Pancreas (tissue), 10 donors: ENCODE measurements around the gene LIMD2. TPM values are rescaled to one million over a fixed set of nuclear protein-coding genes. Genes with fewer than 3 reads are reported as not detected.
A peak's percentile ranks its signal among the peaks of the same experiment; 100 is the strongest.

ENCODE experiments used
- ATAC-seq, 4 donors: fragments of 200-7000 bp; cut with Tn5 transposase; one replicate each; pipeline versions ENCODE4 v1.8.0 to v1.9.1; 2020; ENCODE audit warnings: mild to moderate bottlenecking in 4 of 4, moderate library complexity in 4 of 4
- DNase-seq, 6 donors: peaks; one replicate each; pipeline ENCODE4 v3.0.0-alpha.2; 2020
- FAIRE-seq: peaks from 2 replicates; lab custom pipeline; 2012; peaks lifted over from hg19 to GRCh38; lab: Jason Lieb, UNC
- H3K27ac ChIP-seq, 4 donors: fragments of 200-600 bp; sonication (generic); 1 replicate in 3 of 4; 2 replicates in 1 of 4; pipeline versions ENCODE4 v1.5.0 to v1.8.0; 2020
- H3K27me3 ChIP-seq, 4 donors: fragments of 200-600 bp; one replicate each; pipeline ENCODE4 v1.8.0; 2021
- H3K36me3 ChIP-seq, 3 donors: fragments of 200-600 bp; sonication (generic) in 1 of 3; one replicate each; pipeline versions ENCODE4 v1.5.0 to v1.8.0; 2020 to 2021
- H3K4me1 ChIP-seq, 3 donors: fragments of 200-600 bp; one replicate each; pipeline ENCODE4 v1.8.0; 2021
- H3K4me3 ChIP-seq, 4 donors: fragments of 200-600 bp; sonication (generic) in 2 of 4; one replicate each; pipeline versions ENCODE4 v1.5.0 to v1.8.0; 2020 to 2021
- H3K9me3 ChIP-seq, 4 donors: fragments of 200-600 bp; one replicate each; pipeline ENCODE4 v1.8.0; 2021
- WGBS, 2 donors: extraction: QIAGEN DNeasy Blood & Tissue Kit; methylation state at CpG; one replicate each; pipeline ENCODE4 v1.1.7; 2013; 5-methylcytosine and 5-hydroxymethylcytosine counted together
- intact Hi-C, 3 donors: fragments of 100-400 bp; cut with DNase I; formaldehyde crosslinking; loops; one replicate each; pipeline versions ENCODE4 v1.11.1 to v1.14.2; 2022
- polyA plus RNA-seq, 2 donors: library from polyadenylated mRNA; stranded (reverse); fragments of 200-250 nt; gene quantifications; one replicate each; pipeline ENCODE4 v1.2.3, GENCODE V29; 2013
- total RNA-seq, 6 donors: library from RNA; stranded (reverse); fragmentation: NEBNext Ultra II Directional in 4 of 6; extraction: Animal tissue kit (Norgen Biotek cat#: 25700) in 4 of 6; gene quantifications; one replicate each; pipeline versions ENCODE4 v1.2.1 to v1.2.4, GENCODE V29; 2021 to 2023
- TF ChIP-seq, protein P1 (sequence below), 4 donors: fragments of 200-600 bp; sonication (generic) in 3 of 4; IDR thresholded peaks; one replicate each; pipeline versions ENCODE4 v1.5.0 to v1.8.0; 2021; ENCODE audit warnings: antibody characterized with exemption in 4 of 4
- donor health status: healthy with polysubstance abuse.
- donor health status: DM: no; HTN: no; CAD: no; lungs with moderate emphysema.
- donor health status: DM: no; HTN: no; CAD: no.
- donor health status: control.
- donor health status: control.
- donor health status: Bipolar disorder and iron deficiency.
- donor health status: DM: yes; HTN: yes; CAD: no.
- donor health status: DM: no; HTN: no; CAD: no.
- donor health status: DM: no; HTN: no; CAD: no.
- donor health status: DM: yes; HTN: yes; CAD: no.

LIMD2 gene
- total and polyA plus RNA-seq, 8 donors, result 1.4 to 16.6 (median 5.7) TPM

DNA sequence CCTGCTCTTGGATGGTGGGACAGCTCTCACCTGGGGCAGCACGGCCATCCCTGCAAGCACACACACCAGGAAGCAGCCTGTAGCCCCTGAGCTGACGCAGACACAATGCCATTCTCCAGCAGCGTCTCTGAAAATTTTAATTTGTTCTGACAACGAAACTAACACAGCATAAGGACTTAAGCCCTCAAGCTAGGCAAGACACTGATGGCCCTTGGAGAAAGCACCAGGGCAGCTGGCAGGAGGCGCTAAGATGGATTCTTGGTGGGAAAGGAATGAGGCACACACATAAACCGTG, 2.7 kb upstream of the LIMD2 start:
- 80 to 86% methylated on average over 6 of the region's 6 CpGs for WGBS, 2 donors
- intact Hi-C loops, result loop anchor here in 1 of 3 donors (10.0 kb wide), 1 partner anchor 268 kb away; no protein-coding TSS in a partner anchor
- Histone ChIP-seq H3K4me3 (no peak overlapping the region), H3K9me3 (no peaks in the 10 kb centered on the region), H3K36me3 (no peaks in the 10 kb centered on the region), H3K27me3 (no peaks in the 10 kb centered on the region), H3K27ac (no peak overlapping the region), H3K4me1 (no peaks in the 10 kb centered on the region)
- TF ChIP-seq, protein P1, sequence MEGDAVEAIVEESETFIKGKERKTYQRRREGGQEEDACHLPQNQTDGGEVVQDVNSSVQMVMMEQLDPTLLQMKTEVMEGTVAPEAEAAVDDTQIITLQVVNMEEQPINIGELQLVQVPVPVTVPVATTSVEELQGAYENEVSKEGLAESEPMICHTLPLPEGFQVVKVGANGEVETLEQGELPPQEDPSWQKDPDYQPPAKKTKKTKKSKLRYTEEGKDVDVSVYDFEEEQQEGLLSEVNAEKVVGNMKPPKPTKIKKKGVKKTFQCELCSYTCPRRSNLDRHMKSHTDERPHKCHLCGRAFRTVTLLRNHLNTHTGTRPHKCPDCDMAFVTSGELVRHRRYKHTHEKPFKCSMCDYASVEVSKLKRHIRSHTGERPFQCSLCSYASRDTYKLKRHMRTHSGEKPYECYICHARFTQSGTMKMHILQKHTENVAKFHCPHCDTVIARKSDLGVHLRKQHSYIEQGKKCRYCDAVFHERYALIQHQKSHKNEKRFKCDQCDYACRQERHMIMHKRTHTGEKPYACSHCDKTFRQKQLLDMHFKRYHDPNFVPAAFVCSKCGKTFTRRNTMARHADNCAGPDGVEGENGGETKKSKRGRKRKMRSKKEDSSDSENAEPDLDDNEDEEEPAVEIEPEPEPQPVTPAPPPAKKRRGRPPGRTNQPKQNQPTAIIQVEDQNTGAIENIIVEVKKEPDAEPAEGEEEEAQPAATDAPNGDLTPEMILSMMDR (IDR thresholded peaks at IDR 0.05), result no peak
- ATAC-seq (no peak), DNase-seq (no peak), FAIRE-seq (no peak)

DNA sequence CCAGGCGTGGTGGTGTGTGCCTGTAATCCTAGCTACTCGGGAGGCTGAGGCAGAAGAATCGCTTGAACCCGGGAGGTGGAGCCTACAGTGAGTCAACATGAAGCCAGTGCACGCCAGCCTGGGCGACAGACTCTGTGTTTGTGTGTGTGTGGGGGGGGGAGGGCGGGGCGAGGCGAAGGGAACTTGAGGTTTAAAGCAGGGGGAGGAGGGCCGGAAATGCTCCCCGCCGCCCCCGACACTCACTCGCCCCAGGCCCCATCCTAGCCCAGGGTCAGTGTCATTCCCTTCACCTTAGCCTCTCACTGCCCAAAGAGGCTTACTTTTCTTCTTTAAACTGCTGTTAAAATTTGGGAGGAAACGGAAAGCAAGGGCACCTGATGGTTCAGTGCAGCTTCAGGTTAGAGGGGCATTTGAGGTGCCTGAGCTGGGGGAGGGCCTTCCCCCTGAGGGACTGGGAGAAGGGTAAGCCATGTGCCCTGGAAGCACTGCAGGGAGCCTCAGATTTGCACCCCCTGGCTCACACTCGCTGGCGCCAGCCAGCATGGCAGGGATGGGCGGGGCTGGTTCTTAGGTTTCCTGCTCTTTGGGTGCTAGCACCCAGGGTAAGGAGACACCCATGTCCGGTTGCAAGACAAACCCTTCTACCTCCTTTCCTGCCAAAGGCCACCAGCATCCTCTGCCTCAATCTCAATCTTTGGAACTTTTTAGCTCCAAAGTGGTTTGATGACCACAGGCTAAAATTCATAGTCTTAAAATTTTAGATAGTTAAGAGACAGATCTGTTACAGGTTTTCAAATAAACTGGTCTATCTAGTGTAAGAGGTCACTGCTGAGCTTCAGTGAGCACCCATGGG, 2.2 kb upstream of the LIMD2 start:
- ATAC-seq (peak in 1 of 4 donors; percentile 4), DNase-seq (no peak), FAIRE-seq (no peak)
- intact Hi-C loops, result loop anchor here in 1 of 3 donors (10.0 kb wide), 1 partner anchor 267 kb away; no protein-coding TSS in a partner anchor
- Histone ChIP-seq H3K27me3 (no peaks in the 10 kb centered on the region), H3K36me3 (no peaks in the 10 kb centered on the region), H3K4me3 (no peak overlapping the region), H3K4me1 (no peaks in the 10 kb centered on the region), H3K27ac (peak overlapping the region in 1 of 4 donors; percentile 57), H3K9me3 (no peaks in the 10 kb centered on the region)
- TF ChIP-seq, protein P1 (IDR thresholded peaks at IDR 0.05), result no peak
- WGBS, 2 donors, result 83 to 91% methylated on average over 16 to 19 of the region's 19 CpGs

DNA sequence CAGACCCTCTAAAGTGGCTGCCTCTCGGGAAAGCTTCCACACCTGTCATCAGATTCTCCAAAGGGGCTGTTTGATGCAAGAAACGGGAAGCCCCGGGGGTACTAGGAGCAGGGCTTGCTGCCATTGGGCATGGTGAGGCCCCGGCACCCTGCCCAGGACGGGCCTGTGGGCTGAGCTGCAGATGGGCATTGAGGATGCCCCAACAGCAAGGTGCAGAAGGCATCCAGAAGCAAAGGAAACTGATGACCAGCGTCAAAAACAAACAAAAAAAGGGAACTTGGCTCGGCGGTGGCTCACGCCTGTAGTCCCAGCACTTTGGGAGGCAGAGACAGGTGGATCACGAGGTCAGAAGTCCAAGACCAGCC, 1.5 kb upstream of the LIMD2 start:
- Histone ChIP-seq H3K4me1 (no peaks in the 10 kb centered on the region), H3K9me3 (no peaks in the 10 kb centered on the region), H3K27me3 (no peaks in the 10 kb centered on the region), H3K4me3 (peak overlapping the region in 1 of 4 donors; percentile 62), H3K27ac (peak overlapping the region in 2 of 4 donors; percentile 35 to 57), H3K36me3 (no peaks in the 10 kb centered on the region)
- no peak for DNase-seq
- TF ChIP-seq, protein P1 (IDR thresholded peaks at IDR 0.05), result no peak
- 84 to 85% methylated on average over 10 of the region's 10 CpGs for WGBS, 2 donors
- ATAC-seq, result no peak
- no peak for FAIRE-seq
- intact Hi-C loops, result loop anchor here in 1 of 3 donors (10.0 kb wide), 1 partner anchor 267 kb away; no protein-coding TSS in a partner anchor

DNA sequence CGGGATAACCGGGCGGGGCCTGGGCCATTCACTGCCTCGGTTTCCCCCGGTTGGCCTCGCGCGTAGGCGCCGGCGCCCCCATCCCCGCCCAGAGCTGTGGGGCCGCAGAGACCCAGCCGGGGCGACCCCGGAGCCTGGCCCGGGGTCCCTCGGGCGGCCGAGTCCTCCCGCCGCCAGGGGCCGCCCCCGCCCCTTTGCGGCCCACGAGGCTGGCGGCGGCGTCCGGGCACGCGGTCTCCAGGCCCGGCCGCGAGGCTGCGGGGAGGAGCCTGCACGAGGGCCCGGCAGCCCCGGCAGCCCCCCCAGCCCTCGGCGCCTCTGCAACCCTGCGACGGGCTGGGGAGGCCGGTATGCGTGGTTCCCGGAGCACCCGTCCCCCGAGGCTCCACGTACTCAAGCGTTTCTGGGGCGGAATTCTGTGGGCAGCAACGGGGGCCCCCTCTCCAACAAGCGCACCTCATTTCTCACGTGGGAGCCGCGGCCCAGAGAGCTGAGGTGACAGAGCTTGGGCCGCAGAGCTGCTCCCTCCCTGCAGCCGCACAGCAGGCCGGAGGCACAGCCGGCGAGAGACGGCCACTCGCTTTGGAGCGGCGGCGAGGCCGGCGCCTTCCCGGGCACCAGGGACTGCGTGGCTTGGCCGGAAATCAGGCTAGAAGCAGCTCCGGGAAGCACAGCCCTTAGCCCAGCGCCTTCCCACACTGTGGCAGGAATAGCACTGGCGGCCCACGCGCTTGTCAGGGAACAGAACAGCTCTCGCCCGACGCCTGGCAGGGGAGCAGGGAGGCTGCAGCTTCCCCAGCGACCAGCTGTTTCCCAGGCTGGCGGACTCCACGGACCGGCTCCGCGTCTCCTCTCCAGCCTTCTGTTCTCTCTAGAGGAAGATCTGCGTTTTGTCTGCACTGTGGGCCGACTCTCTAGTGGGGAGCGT, 867 bp upstream of the LIMD2 start:
- Histone ChIP-seq H3K4me3 (peak overlapping the region; percentile 14 to 62 (median 46)), H3K9me3 (no peaks in the 10 kb centered on the region), H3K27ac (peak overlapping the region in 2 of 4 donors; percentile 55 to 57), H3K27me3 (no peaks in the 10 kb centered on the region), H3K36me3 (no peaks in the 10 kb centered on the region), H3K4me1 (no peaks in the 10 kb centered on the region)
- 40 to 57% methylated on average over 47 to 88 of the region's 88 CpGs for WGBS, 2 donors
- intact Hi-C loops, result loop anchor here in 1 of 3 donors (10.0 kb wide), 1 partner anchor 266 kb away; no protein-coding TSS in a partner anchor
- TF ChIP-seq, protein P1 (IDR thresholded peaks at IDR 0.05), result no peak
- FAIRE-seq, result no peak
- peak in 2 of 6 donors; percentile 70 to 81 for DNase-seq
- peak in 3 of 4 donors; percentile 2 to 7 (median 7) for ATAC-seq
